GM12873 (cell line): ENCODE measurements around the gene DSCAML1.

Source experiments
- TF ChIP-seq, protein P1 (sequence below): IDR thresholded peaks from 2 replicates; pipeline ENCODE4 v1.5.1; 2012; ENCODE audit warnings: low read depth, mild to moderate bottlenecking, moderate library complexity, low read length, control low read depth; ENCODE audit not compliant: insufficient read depth; ENCODE audit errors: missing control alignments

Gene DSCAML1, protein sequence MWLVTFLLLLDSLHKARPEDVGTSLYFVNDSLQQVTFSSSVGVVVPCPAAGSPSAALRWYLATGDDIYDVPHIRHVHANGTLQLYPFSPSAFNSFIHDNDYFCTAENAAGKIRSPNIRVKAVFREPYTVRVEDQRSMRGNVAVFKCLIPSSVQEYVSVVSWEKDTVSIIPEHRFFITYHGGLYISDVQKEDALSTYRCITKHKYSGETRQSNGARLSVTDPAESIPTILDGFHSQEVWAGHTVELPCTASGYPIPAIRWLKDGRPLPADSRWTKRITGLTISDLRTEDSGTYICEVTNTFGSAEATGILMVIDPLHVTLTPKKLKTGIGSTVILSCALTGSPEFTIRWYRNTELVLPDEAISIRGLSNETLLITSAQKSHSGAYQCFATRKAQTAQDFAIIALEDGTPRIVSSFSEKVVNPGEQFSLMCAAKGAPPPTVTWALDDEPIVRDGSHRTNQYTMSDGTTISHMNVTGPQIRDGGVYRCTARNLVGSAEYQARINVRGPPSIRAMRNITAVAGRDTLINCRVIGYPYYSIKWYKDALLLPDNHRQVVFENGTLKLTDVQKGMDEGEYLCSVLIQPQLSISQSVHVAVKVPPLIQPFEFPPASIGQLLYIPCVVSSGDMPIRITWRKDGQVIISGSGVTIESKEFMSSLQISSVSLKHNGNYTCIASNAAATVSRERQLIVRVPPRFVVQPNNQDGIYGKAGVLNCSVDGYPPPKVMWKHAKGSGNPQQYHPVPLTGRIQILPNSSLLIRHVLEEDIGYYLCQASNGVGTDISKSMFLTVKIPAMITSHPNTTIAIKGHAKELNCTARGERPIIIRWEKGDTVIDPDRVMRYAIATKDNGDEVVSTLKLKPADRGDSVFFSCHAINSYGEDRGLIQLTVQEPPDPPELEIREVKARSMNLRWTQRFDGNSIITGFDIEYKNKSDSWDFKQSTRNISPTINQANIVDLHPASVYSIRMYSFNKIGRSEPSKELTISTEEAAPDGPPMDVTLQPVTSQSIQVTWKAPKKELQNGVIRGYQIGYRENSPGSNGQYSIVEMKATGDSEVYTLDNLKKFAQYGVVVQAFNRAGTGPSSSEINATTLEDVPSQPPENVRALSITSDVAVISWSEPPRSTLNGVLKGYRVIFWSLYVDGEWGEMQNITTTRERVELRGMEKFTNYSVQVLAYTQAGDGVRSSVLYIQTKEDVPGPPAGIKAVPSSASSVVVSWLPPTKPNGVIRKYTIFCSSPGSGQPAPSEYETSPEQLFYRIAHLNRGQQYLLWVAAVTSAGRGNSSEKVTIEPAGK (N-terminal part only)

DNA sequence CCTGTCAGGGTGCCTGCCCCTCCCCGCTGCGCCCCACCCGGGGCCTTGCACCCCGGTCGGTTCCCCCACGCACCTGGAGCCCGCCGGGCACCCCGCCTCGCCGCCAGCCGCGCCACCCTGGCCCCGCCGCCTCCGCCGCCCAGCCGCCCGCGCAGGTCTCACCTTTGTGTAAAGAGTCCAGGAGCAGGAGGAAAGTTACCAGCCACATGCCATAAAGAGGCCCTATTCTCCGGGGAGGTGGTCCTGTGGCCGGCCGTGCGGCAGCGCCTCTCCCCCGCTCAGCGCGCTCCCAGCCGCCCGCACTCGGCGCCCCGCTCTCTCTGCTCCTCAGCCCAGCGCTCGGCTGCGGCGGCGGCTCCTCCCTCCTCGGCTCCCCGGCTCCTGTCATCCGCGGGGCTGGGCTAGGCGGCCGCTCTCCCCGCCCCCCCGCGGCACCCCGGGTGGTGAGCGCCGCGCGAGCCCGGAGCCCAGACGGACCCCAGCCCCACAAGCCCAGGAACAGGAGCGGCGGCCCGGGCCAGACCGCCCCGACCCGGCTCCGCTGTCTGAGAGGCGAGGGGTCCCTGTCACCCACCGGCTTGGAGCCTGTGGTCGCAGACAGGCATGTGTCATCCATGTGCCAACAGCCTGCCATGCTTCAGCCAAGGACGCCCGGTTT is at the start of gene DSCAML1:
Gene DSCAML1, minus strand, starts transcription at position 345 of the 658 bp plus-strand sequence. Its CDS starts 137 bp downstream, at position 208.
- TF ChIP-seq, protein P1, sequence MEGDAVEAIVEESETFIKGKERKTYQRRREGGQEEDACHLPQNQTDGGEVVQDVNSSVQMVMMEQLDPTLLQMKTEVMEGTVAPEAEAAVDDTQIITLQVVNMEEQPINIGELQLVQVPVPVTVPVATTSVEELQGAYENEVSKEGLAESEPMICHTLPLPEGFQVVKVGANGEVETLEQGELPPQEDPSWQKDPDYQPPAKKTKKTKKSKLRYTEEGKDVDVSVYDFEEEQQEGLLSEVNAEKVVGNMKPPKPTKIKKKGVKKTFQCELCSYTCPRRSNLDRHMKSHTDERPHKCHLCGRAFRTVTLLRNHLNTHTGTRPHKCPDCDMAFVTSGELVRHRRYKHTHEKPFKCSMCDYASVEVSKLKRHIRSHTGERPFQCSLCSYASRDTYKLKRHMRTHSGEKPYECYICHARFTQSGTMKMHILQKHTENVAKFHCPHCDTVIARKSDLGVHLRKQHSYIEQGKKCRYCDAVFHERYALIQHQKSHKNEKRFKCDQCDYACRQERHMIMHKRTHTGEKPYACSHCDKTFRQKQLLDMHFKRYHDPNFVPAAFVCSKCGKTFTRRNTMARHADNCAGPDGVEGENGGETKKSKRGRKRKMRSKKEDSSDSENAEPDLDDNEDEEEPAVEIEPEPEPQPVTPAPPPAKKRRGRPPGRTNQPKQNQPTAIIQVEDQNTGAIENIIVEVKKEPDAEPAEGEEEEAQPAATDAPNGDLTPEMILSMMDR: no peak

DNA sequence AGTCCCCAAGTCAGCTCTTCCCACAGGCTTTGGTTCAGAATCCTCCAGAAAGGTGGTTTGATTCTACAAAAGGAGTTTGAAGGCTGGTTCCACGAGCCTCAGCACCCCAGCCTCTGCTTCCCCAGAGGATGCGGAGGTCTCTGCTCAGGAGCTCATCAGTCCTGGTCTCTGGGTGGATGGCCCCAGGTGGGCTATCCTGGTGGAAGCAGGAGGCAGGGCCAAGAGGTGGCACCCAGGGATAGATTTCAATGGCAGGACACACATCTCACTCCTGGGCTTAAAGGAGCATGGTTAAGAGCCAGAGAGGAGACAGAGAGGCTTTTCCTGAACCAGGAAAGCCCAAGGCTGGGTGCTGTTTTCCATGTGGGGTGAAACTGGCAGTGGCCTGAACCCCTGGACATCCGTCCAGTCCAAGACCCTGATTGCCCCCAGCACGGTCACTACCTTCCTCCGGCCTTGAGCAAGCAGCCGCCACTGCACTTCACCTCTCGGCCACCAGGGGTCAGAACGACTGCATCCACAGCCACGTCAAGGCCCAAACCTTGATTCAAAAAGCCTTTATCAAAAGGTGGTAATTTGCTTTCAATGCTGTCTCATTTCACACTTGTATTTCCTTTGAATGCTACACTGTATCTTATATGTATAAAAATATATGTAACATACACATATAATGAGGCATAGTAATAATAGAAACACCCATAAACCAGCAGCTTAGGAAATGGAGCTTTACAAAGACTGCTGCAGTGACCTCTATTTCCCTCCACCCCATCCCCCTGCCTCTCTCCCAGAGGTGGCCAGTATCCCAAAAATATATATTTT is 46.9 kb upstream of the DSCAML1 start:
- TF ChIP-seq, protein P1: peak; percentile 97

DNA sequence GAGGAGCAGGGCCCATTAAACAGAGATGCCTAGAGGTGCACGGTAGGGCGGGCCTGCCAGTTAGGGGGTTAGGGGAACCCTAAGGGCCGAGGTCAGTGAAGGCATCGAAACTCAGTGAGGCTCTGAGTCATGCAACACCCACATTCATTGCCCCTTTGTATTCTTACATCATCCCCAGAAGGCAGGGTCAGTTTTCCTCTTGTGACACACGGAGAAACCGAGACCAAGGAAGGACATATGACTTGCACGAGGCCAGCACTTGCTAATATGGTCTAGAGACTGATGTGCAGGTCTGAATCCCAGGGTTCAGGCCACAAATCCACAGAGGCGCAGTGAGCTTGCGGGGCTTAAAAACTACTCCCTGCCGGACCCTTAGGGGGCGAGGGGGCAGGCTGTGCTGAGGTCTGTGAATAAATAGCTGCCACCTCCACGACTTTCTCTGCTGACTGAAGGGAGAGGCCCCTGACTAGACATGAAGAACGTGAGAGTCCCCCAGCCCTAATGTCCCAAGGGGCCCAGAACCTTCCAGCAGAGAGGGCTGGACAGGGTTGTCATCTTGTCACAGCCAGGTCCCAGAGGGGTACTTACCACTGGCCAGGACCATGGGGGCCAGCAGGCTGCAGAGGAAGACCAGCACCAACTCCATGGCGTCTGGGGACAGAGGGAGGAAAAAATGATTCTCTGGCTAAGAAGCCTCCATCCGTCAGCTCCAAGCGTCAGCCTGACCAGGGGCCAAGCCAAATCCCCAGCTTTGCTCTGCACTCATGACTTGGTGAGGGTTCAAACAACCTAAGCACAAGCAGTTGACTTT is 45.3 kb upstream of the DSCAML1 start:
- TF ChIP-seq, protein P1: no peak

DNA sequence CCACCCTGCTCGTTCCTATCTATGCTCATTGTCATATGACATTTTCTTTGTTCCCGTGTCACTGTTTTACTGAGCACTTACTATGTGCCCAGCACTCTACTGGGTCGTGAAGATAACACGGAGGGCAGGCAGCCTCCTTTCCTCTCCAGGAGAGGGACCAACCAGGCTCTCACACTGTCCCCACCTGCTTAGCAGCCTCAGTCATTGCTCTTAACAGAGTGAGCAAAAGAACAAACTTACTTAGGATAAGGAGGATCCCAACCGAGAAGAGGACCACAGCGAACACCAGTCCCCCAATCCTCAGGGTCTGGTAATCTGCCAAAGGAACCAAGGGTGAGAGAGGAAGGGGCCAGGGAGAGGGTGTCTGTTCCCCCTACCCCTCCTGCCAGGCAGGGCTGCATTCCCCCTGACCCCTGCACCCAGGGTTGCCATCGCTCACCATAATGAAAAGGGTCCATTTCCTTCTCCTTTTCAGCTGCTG is 44.6 kb upstream of the DSCAML1 start:
- TF ChIP-seq, protein P1: no peak

DNA sequence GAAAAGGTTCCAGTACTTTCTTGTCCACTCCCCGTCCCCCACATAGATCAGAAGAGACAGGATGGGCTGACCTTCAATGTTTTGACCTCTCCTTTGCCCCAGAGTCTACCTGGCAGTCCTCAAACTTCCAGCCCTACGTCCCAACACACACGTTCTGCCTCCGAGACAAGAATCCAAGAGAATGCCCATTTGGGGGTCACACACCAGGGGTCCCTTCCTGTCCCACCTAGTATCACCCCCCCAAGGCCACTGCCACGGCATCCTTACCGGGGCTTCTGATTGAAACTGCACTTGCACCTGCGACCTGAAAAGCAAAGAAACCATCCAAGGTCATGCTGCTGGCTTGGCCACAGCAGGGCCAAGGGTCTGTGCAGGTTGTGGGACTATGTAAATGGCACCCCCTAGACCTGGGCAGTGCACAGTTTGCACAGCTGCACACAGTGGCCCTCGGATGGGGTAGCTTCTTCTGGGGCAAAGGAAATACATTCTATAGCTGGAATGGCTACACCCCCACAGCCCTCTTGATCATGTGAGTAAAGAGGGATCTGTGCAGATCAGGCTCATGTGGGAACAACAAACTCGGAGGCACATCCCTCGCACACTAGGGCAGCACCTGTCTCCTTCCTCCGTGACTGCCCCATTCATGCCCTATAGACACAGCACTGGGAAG is 44.0 kb upstream of the DSCAML1 start:
- TF ChIP-seq, protein P1: no peak
